ENCODE results near the gene FHIP1A.

DNA sequence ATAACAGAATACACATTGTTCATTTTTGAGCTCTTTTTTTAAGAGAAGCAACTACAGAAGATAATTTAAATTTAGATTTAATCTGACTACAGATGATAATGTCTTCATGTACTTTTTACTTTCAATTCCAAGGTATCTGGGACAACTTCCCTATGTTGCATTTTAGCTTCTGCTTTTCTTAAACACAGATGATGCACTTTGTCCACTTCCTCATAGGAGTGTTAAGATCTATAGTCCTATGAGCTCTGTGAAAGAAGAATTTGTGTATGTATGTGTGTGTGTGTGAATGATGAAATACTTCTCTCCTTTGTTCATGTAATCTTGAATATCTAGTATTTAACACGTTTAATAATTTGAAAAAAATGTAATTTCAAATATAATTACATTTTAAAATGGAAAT is 5.3 kb upstream of the FHIP1A start:
- TF ChIP-seq GATA2 (IDR thresholded peaks at IDR 0.05; ENCODE audit: low read depth, low read length), result no peak
- TF ChIP-seq GATA3 (IDR thresholded peaks at IDR 0.05; ENCODE audit: low read depth, low read length), result no peak

Measured in SH-SY5Y (cell line).